SK-N-DZ (cell line): ENCODE measurements around the gene DRAP1.
A peak's percentile ranks its signal among the peaks of the same experiment; 100 is the strongest.
"Not testable (repeated sequence)": the region's sequence is repeated elsewhere in the genome, so short reads cannot be mapped to it uniquely, and the experiment has no call there.

Experiments used
- DNase-seq: peaks from one replicate; pipeline ENCODE4 v3.0.0-alpha.2; 2015; ENCODE audit warnings: low spot score

Gene DRAP1

DNA sequence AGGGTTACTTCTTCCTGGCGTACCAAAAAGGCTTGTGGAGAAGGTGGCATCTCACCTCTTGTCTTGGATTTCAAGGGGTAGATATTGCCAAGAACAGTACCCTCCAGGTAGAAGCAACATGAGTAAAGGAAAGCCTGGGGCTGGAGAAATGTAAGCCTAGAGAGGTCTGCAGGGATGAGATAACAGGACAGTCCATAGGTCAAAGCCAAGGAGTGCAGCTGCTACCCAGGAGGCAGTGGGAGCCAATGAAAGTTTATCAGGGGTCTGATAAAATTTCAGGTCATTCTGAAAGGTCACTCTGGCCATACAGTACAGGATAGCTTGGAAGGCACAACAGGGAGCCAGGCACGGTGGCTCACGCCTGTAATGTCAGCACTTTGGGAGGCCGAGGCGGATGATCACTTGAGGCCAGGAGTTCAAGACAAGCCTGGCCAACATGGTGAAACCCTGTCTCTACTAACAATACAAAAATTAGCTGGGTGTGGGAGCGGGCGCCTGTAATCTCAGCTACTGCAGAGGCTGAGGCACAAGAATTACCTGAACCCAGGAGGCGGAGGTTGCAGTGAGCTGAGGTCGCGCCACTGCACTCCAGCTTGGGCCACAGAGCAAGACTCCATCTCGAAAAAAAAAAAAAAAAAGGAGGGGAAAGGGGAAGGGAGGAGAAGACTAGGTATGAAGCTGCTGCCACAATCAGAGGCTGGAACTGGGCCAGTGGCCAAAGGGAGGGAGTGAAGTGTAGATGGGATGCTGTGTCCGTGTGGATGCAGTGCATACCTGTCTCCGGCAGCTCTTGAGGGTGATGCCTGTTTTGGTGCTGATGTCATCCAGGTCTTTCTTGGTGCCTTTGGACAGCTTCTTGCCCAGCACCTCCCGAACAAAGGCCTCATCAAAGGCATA, 32.2 kb upstream of the DRAP1 start:
- no peak for DNase-seq

DNA sequence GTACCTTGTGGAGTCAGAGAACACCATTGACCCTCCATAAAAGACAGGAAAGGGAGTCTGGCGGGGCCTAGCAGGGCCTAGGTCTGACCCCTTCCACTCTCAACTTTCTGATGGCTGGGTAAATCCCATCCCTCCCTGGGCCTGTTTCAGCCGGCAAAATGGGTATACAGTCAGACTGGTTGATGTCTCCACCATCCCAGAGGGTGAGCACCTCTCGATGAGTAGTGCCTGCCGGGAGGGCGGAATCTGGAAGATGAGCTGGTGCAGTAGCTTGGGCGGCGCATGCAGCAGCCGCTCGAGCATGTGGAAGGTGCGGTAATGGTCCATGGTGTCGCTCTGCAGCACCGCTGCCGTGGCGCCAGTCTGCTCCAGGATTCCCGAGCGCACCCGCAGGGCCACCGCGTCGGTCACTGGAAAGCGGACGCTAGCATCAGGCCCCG, 31.5 kb upstream of the DRAP1 start:
- no peak for DNase-seq

DNA sequence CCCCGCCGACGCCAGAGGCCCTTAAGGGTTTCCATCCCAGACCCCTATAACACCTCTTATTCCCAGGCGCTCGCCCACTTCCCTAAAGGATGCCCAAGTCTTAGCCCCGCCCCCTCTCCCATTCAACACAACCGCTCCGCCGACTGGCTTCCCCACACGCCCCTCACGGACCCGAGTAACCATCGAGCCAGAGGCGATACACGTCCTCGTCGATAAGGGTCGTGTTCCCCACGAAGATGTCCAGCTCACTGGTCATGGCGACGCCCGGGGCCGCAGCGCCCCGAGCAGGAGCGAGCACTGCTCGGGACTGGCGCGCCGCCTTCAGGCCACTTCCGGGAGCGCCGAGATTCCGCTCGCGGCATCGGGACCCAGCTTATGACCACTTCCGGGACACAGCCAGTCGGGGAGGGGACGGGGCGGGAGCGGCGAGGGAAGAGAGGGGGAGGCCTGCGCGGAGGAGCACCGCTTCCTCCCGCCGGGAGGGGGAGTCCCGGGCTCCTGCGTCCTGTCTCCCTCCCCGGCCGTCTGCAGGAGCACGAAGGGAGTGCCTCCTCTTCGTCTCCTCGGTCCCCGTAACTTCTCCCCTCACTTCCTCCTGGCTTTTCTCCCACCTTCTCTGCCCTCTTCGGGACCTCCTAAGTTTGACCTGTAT, 30.9 kb upstream of the DRAP1 start, which contains the start of gene FIBP:
TSS of gene FIBP (minus strand) at position 309 of the 652 bp plus-strand sequence. CDS start at position 256, 53 bp downstream.
- peak; percentile 95 for DNase-seq

DNA sequence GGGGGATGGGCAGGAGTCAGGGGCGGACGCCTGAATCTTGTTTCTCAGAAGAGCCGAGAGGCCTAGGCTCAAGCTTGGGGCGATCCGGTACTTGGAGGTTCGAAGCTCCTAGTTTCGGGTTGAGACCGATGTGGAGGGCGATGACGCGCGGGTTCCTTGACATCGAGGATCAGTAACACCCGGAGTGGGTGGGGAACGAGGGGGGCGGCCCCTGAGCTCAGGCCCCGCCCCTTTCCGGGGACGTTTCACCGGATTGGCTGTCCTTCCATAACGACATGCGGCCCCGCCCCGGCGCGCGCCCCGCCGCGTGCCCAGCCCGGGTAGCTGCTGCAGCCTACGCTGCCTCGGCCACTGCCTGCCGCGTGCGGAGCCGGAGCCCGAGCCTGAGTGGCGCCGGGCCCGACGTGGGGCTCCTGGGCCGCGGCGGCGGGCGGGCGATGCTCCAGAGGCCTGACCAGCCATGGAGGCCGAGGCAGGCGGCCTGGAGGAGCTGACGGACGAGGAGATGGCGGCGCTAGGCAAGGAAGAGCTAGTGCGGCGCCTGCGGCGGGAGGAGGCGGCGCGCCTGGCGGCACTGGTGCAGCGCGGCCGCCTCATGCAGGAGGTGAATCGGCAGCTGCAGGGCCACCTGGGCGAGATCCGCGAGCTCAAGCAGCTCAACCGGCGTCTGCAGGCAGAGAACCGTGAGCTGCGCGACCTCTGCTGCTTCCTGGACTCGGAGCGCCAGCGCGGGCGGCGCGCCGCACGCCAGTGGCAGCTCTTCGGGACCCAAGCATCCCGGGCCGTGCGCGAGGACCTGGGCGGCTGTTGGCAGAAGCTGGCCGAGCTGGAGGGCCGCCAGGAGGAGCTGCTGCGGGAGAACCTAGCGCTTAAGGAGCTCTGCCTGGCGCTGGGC, 28.7 kb upstream of the DRAP1 start, which contains the start of gene CCDC85B:
TSS of gene CCDC85B (plus strand) at position 350 of the 895 bp plus-strand sequence. CDS start at position 461, 111 bp downstream.
- DNase-seq, result peak; percentile 92

DNA sequence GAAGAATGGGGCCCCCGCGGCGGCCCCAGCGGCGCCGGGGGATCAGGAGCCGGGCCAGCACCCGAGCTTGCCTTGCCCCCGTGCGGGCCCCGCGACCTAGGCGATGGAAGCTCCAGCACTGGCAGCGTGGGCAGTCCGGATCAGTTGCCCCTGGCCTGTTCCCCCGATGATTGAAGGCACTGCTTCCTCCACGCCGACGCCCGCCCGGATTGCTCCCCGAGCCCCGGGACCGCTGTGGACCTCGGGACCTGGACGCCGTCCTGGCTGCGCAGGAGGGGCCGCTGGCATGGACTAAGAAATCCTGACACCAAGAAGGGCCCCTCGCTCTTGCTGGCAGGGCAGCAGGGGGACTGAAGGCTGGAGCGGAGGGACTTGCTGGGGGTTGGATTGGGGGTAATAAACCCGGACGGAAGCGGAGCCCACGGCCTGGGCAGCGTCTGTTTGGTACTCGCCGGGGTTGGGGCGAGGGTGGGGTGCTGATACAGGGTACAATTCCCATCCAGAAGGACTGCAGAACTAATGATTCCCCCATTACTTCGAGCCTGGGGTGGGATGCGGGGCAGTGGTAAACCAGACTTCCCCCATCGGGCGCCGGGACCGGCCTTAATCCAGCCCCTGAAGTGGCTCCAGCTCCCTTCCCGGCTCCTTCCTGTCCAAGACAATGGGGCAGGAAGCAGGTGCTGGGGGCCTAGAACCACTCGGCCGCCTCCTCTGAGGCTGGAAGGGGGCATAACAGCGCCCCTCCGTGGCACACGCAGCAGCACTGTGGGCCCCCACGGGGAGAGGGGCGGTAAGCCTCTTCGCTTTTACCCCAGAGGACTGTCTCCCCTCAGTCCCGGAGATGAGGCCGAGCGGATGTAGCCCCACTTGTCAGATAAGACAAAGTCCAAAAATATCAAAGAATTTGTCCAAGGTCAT, 27.7 kb upstream of the DRAP1 start:
- no peak for DNase-seq

DNA sequence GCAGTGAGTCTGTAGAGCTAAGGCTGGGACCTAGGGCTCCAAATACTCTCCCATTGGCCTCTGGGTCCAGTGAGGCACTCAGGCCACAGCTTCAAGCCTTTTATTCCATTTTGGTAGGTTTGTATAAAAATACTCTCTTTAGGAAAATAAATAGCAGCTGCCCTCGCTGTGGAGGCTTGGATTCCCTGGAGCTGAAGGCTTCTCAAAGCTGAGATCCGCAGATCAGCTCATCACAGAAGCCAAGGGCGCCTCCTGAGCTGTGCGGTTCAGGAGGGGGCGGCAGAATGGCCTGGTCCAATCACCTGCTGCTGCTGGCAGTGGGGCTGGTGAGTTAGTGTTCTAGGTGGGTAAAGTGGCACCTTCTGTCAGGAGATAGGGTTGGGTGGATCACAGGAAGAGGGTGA, 27.1 kb upstream of the DRAP1 start:
- DNase-seq, result not testable (repeated sequence)

DNA sequence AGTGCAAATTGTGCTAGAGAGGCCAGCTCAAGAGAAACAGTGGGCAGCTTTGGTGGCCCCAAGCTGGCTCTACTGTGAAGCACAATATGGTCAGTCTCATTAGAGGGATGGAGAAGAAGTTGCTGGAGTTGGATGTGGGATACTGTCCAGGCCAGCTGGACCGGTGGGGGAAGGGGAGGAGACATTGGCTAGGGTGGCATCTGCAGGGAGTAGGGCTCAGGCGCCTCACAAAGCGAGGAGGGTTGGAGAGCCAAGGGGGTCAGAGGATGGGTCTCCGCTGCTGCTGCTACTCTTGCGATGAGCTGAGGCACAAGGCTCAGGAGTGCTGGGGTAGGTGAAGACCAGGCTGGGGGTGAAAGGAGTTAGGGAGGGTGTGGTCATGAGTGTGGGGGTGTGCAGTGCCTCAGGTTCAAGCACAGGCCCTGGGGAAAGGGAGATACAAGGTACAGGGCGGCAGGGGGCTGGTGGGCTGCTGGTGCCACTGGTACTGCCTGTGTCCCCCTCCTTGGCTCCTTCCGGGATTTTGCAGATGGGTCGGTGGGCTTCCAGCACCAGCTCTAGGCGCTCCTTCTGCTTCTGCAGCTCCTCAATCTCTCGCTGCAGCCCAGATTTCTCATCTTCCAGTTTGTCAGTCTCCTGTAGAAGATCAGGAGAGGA, 26.4 kb upstream of the DRAP1 start:
- no peak for DNase-seq

DNA sequence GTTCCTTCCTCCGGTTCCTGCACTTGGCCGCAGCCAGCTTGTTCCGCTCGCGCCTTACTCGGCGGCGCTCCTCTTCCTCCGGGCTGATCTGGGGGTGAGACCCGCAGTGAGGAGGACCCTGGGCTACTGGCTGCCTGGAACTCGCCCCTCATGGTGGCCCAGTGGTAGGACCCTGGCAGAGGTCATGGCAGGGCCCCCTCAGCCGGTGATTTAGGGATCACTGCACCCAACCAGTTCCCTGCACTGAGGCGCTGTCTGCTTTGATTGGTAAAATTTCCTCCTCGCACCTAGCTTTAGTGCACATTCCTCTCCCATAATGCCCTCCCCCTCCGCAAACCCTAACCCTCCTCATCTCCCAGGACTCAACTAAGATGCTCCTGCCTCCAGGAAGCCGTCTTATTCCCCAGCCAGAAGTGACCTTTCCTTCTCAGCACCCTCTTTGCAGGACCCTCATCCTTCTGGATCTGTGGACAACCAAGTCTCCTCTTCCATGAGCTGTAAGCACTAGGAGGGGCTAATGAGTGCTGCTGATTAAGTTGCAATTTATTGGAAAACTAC, 25.1 kb upstream of the DRAP1 start:
- no peak for DNase-seq

DNA sequence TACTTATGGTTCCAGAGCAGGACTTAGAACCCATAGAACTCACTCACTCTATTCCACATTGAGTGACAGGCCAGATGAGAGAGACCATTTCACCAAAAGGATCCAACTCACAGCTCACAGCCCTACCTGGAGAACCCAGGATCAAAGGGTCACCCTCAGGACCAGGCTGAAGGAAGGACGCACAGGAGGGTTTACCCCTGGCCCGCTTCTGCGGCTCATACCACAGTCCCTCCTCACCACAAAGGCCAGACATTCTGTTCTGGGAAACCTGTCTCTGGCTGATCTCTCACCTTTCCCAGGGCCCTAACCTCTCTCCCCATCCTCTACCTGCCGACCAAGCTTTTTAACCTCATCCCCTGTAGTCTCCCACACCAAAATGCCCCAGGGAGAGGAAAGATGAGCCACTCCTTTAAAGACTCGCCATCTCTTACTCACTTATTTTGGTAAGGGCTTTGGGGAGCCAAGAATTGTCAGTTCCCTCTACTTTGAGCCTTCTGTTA, 23.7 kb upstream of the DRAP1 start:
- no peak for DNase-seq

DNA sequence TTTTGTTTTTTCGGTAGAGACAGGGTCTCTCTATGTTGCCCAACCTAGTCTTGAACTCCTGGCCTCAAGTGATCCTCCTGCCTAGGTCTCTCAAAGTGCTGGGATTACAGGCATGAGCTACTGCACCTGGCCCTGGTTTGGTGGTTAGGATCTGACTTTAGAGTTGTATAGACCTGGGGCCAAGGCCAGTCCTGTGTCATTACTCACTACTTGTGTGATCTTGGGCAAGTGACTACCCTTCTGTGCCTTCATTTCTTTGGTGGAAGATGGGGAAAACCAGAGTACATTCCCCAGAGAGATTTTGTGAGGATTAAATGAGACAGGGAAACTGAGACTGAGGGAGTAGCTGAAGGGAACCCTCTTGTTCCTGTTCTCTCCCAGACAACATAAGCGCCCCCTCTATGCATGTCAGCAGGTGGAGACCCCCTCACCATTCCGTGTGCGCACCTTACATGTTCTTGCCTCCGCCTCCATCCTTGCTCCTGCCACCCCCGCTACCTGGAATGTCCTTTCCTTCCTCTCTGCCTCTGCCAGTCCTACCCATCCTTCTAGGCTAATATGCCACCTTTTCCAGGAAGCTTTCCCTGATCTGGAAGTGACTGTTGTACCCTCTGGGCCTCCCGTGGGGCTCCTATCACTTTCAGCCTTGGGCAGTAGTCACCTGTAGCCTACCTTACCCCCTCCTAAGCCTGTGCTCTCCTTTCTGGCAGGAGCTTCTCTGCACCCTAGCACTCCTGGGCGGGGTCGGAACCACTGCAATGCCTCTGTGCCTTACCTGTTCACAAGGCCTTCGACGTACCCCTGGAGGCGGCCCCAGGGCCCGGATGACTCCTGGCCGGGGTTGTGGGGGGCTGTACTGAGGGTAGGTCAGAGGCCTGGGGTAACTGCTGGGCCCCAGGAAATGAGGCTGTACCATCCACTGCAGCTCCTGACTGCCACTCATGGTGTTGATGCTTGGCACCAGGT, 22.9 kb upstream of the DRAP1 start:
- no peak for DNase-seq

DNA sequence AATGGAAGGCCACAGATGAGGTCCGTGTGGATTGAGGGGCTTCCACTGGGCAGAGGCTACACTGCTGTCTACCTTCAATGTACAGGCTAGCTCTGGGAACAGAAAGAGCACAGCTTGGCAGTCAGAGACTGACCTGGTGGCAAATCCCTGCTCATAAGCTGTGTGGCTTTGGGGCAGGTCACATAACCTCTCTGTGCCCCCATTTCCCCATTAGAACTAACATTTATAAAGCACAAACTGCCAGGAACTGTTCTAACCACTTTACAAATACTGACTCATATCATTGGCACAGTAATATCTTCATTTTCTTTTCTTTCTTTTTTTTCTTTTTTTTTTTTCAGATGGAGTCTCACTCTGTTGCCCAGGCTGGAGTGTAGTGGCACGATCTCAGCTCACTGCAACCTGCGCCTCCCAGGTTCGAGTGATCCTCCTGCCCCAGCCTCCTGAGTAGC, 22.2 kb upstream of the DRAP1 start:
- DNase-seq, result no peak

DNA sequence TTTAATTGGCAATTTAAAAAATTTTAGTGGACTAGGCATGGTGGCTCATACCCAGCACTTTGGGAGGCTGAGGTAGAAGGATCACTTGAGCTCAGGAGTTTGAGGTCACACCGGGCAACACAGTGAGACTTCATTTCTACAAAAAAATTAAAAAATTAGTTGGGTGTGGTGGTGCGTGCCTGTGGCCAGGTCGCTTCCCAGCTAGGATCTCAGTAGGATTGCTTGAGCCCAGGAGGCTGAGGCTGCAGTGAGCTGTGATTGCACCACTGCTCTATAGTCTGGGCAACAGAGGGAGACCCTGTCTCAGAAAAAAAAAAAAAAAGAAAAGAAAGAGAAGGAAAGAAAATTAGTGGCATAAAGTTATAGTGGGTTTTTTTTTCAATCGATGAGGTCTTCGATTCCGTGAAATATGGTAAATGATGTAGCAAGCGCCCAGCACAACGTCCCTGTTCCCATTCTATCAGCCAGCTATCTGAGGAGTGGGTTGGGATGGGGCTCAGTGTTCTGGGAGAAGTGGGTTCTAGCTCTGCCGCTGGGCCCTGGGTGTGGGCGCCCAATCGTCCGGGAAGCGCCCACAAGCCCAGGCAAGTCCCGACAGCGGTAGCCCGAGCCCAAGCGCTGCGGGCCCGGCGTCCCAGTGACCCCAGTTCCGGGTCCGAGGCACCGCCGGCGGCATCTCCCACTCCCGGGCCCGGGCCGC, 20.4 kb upstream of the DRAP1 start:
- no peak for DNase-seq

DNA sequence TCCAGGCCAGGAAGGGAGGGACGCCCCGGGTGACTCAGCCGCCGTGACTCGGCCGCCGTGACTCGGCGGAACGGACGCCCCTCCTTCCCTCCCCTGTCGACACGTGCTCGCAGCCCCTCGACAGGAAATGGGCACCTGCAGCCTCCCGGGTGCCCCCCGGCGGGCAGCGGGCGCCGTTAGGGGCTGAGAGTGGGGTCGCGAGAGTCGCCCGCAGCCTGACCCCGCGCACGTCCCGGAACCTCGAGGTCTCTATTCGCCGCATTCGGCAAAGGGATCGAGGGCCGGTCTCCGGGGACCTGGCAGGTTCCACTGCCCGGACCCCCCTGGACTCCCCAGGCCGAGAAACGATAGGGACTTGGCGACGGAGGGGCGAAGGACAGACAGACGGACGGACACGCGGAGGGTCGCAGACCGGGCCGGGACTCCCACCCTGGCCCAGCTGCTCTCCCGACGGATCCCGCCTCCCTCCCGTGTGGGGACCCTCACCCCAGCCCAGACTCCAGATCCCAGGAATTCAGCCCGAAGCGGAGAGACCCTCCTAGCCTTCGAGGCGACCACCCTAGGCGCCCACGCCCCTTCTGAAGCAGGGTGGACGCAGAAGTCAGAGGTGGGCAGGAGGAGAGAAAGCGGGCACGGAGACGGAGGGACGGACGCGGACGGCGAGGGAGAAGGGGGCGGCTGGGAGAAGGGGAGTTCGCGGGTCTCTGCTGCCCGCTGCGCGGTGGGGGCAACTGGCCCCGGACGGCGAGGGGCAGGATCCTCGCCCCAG, 19.7 kb upstream of the DRAP1 start:
- DNase-seq, result no peak

DNA sequence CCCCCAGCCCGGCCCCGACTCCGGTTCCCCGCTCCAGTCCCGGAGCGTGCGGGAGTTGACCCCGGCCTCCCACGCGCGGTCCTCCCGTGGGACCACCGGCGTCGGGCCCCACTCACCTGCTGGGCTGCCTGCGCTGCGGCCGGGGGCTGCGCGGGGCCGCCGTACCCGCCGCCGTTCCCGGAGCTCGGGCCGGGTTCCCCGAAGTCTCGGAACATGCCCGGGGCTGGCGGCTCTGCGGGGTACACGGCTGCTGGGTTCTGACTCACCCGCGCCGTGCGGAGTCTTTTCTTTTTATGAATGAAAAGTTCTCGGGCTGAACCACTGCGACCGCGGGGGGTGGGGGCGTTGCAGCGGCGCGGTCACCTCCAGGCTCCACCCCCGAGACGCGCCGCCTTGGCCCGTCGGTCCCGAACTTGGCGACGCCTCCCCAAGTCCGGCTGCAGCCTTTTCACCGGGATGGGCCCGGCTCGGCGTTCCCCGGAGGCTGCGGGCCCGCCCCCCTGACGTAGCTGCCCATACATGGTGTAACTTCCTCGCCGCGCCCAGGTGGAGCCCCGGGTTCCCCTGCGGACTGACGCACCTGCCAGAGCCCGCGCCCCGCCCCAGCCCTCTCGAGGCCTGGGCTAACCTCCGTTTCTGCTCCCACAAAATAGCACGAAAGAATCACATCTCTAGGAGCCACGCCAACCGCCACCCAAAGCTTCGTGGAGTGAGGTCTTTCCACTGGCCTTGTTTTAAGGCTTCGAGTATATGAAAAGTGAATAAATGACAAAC, 18.9 kb upstream of the DRAP1 start, which contains the start of gene FOSL1:
TSS of gene FOSL1 (minus strand) at position 264 of the 774 bp plus-strand sequence. CDS start at position 215, 49 bp downstream.
- DNase-seq, result no peak

DNA sequence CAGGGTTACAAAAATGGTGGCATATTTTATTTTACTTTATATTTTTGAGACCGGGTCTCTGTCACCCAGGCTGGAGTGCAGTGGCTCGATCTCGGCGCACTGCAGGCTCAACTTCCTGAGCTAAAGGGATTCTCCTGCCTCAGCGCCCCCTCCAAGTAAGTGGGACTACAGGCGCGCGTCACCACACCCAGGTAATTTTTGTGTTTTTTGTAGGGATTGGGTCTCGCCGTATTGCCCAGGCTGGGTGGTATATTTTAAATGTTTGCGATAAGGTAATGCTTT, 18.4 kb upstream of the DRAP1 start:
- no peak for DNase-seq

DNA sequence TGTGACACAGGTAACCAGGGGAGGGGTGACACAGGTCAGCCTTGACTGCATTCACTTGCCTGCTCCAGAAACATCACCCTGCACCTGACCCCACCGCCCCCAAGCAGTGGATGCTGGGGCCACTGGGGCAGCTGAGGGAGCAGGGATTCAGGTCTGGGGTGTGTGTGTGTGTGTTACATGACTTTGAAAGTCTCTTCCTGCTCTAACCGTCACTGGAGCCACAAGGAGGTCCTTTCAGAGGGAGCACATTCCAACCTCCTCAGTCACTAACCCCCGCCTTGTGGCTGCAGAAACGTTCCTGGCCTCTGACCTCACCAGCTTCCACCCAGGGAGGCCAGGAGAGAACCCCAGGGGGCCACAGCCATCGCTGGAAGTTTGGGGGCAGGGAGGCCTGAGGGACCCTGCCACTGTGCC, 16.2 kb upstream of the DRAP1 start:
- DNase-seq, result no peak
